GM12878 (cell line): ENCODE measurements around the gene LRRC75A. TPM values are rescaled to one million over a fixed set of nuclear protein-coding genes. Genes with fewer than 3 reads are reported as not detected.

Experiments
- ATAC-seq: fragments of 200-7000 bp; cut with Tn5 transposase; 3 replicates; pipeline ENCODE4 v1.9.1; 2020; ENCODE audit warnings: mild to moderate bottlenecking, moderate library complexity
- BruUV-seq: library from RNA; stranded (reverse); fragments of 400-500 nt; replicated peaks from 2 replicates; lab custom pipeline; 2021; lab: Mats Ljungman, UMichigan
- CTCF ChIA-PET: fragments of 300-600 bp; sonication (Branson Sonifier 250); formaldehyde crosslinking; extraction: SDS; loops from one replicate; lab custom pipeline; 2021; ENCODE audit warnings: inconsistent platforms; lab: Yijun Ruan, JAX
- POLR2A ChIA-PET: fragments of 350-600 bp; formaldehyde crosslinking; extraction: SDS; loops from one replicate; lab custom pipeline; 2021; ENCODE audit warnings: inconsistent platforms; lab: Charles Lee
- RAD21 ChIA-PET: fragments of 300-600 bp; sonication (Branson Sonifier 250); formaldehyde crosslinking; loops from one replicate; lab custom pipeline; 2023; ENCODE audit warnings: antibody characterized with exemption; ENCODE audit not compliant: unreplicated experiment; lab: Charles Lee
- SMC1A ChIA-PET: fragments of 300-600 bp; sonication (Branson Sonifier 250); formaldehyde crosslinking; loops from one replicate; lab custom pipeline; 2023; ENCODE audit not compliant: unreplicated experiment, uncharacterized antibody; lab: Charles Lee
- DNase-seq: peaks from one replicate; pipeline ENCODE4 v3.0.0-alpha.2; 2011; ENCODE audit warnings: low read depth, low spot score
- FAIRE-seq: peaks from 3 replicates; lab custom pipeline; 2011; peaks lifted over from hg19 to GRCh38; lab: Jason Lieb, UNC
- H2AFZ ChIP-seq: 2 replicates; pipeline ENCODE4 v1.6.0; 2011; ENCODE audit warnings: low read depth, low read length, control low read depth; ENCODE audit not compliant: control insufficient read depth
- H3K27ac ChIP-seq: 2 replicates; pipeline ENCODE4 v1.5.1; 2011; ENCODE audit warnings: control low read depth; ENCODE audit not compliant: control insufficient read depth, insufficient read depth
- H3K27me3 ChIP-seq, 2 experiments: replicated peaks in 1 of 2; 2 replicates each; pipeline versions ENCODE4 v1.6.0 to v1.6.1; 2011; ENCODE audit warnings: low read length in 1 of 2; ENCODE audit not compliant: control insufficient read depth in 2 of 2, insufficient read depth in 2 of 2
- H3K36me3 ChIP-seq, 2 experiments: 2 replicates each; pipeline ENCODE4 v1.5.1; 2011; ENCODE audit warnings: low read length in 1 of 2; ENCODE audit not compliant: control insufficient read depth in 2 of 2, insufficient read depth in 2 of 2
- H3K4me1 ChIP-seq: 2 replicates; pipeline ENCODE4 v1.6.1; 2011; ENCODE audit warnings: mild to moderate bottlenecking, low read length, moderate library complexity, mixed read lengths; ENCODE audit not compliant: control insufficient read depth, insufficient read depth
- H3K4me2 ChIP-seq: 2 replicates; pipeline ENCODE4 v1.6.0; 2011; ENCODE audit warnings: control low read depth; ENCODE audit not compliant: control insufficient read depth, insufficient read depth
- H3K4me3 ChIP-seq: fragments of 200-600 bp; sonication (generic); 2 replicates; pipeline ENCODE4 v1.5.1; 2016
- H3K79me2 ChIP-seq: 2 replicates; pipeline ENCODE4 v1.6.0; 2011; ENCODE audit warnings: low read length; ENCODE audit not compliant: control insufficient read depth, insufficient read depth
- H3K9ac ChIP-seq: 2 replicates; pipeline ENCODE4 v1.8.0; 2011; ENCODE audit warnings: low read length, control low read depth, mixed read lengths; ENCODE audit not compliant: control insufficient read depth, insufficient read depth
- H3K9me3 ChIP-seq: replicated peaks from 3 replicates; pipeline ENCODE4 v1.5.1; 2011; ENCODE audit warnings: mild to moderate bottlenecking, low read length; ENCODE audit not compliant: control insufficient read depth, insufficient read depth
- H4K20me1 ChIP-seq: 2 replicates; pipeline ENCODE4 v1.6.0; 2011; ENCODE audit not compliant: control insufficient read depth, insufficient read depth
- BHLHE40 ChIP-seq, 2 experiments: fragments of 450-650 bp in 1 of 2; IDR thresholded peaks; 2 replicates each; pipeline ENCODE4 v1.6.1; 2011 to 2017; ENCODE audit warnings: low read depth in 2 of 2, borderline replicate concordance in 1 of 2, improper control_type of control experiment in 1 of 2, low read length in 1 of 2, mild to moderate bottlenecking in 1 of 2
- KLF5 ChIP-seq: fragments of 450-650 bp; IDR thresholded peaks from 2 replicates; pipeline ENCODE4 v1.6.1; 2014; ENCODE audit warnings: mild to moderate bottlenecking; ENCODE audit not compliant: partially characterized antibody
- MEF2A ChIP-seq: IDR thresholded peaks from 2 replicates; pipeline ENCODE4 v1.6.1; 2011; ENCODE audit warnings: low read depth, mild to moderate bottlenecking, low read length, moderate library complexity; ENCODE audit not compliant: insufficient read depth
- NFXL1 ChIP-seq: fragments of 450-650 bp; IDR thresholded peaks from 2 replicates; pipeline ENCODE4 v1.6.1; 2017; ENCODE audit warnings: antibody characterized with exemption, mild to moderate bottlenecking, borderline replicate concordance
- NRF1 ChIP-seq: conservative IDR thresholded peaks from 2 replicates; pipeline ENCODE4 v1.6.1; 2011; ENCODE audit warnings: mild to moderate bottlenecking, low read depth, low read length, improper control_type of control experiment
- RAD21 ChIP-seq: IDR thresholded peaks from 2 replicates; pipeline ENCODE4 v1.6.1; 2011; ENCODE audit warnings: mild to moderate bottlenecking, low read depth, low read length, moderate library complexity; ENCODE audit not compliant: insufficient read depth
- RUNX3 ChIP-seq: IDR thresholded peaks from 2 replicates; pipeline ENCODE4 v1.6.1; 2012; ENCODE audit warnings: low read length, inconsistent platforms
- SMAD5 ChIP-seq: IDR thresholded peaks from 2 replicates; pipeline ENCODE4 v1.6.1; 2016; ENCODE audit warnings: antibody characterized with exemption, low read depth
- SMC3 ChIP-seq: IDR thresholded peaks from 2 replicates; pipeline ENCODE4 v1.6.1; 2011; ENCODE audit warnings: low read length, improper control_type of control experiment, borderline replicate concordance
- TARDBP ChIP-seq: IDR thresholded peaks from 2 replicates; pipeline ENCODE4 v1.6.1; 2016; ENCODE audit warnings: borderline replicate concordance
- TCF7 ChIP-seq: IDR thresholded peaks from 2 replicates; pipeline ENCODE4 v1.6.1; 2014; ENCODE audit warnings: antibody characterized with exemption, borderline replicate concordance
- YY1 ChIP-seq: IDR thresholded peaks from 2 replicates; pipeline ENCODE4 v1.6.1; 2011; ENCODE audit warnings: low read depth, mild to moderate bottlenecking, low read length
- WGBS: methylation state at CpG from one replicate; pipeline ENCODE4 v1.1.6; 2016; ENCODE audit warnings: low lambda C conversion rate; ENCODE audit not compliant: insufficient replicate concordance, insufficient coverage; ENCODE audit errors: missing lambda C conversion rate; 5-methylcytosine and 5-hydroxymethylcytosine counted together
- in situ Hi-C: fragments of 300-500 bp; cut with MboI; formaldehyde crosslinking; loops from 9 replicates; pipeline ENCODE4 v1.14.3; 2018; ENCODE audit warnings: mixed read lengths
- intact Hi-C: fragments of 100-400 bp; cut with micrococcal nuclease; formaldehyde crosslinking; loops from one replicate; pipeline ENCODE4 v1.14.2; 2022; ENCODE audit not compliant: unreplicated experiment
- polyA plus RNA-seq, 11 experiments: library from polyadenylated mRNA; depleted of rRNA in 4 of 11; unstranded in 6 of 11; stranded (reverse) in 5 of 11; fragments of >200 nt; fragmentation: Nextera tagmentation in 4 of 11; fragmentation: Illumina TruSeq in 1 of 11; extraction: Ambion mirVana in 4 of 11; extraction: Trizol in 1 of 11; gene quantifications; 1 replicate in 1 of 11; 2 replicates in 10 of 11; pipeline versions ENCODE4 v1.2.1 to v1.2.3, GENCODE V29; 2011 to 2016; ENCODE audit warnings: inconsistent platforms in 2 of 11, missing spikeins in 2 of 11, low read depth in 1 of 11
- total RNA-seq, 4 experiments: library from RNA; depleted of rRNA in 3 of 4; stranded (reverse); fragments of >200 nt in 3 of 4; fragmentation: Illumina TruSeq in 1 of 4; extraction: Trizol in 1 of 4; gene quantifications; 2 replicates each; pipeline versions ENCODE4 v1.2.1 to v1.2.3, GENCODE V29; 2013 to 2021
- TF ChIP-seq, protein P1 (sequence below), 3 experiments: IDR thresholded peaks in 2 of 3; conservative IDR thresholded peaks in 1 of 3; 2 replicates each; pipeline ENCODE4 v1.5.1; 2011; ENCODE audit warnings: low read depth in 3 of 3, low read length in 3 of 3, mild to moderate bottlenecking in 3 of 3, control low read depth in 2 of 3, moderate library complexity in 2 of 3, inconsistent platforms in 1 of 3, mixed read lengths in 1 of 3; ENCODE audit not compliant: control insufficient read depth in 2 of 3, insufficient read depth in 1 of 3; ENCODE audit errors: extremely low read depth in 1 of 3

The LRRC75A gene
- total and polyA plus RNA-seq, 10 of the 15 experiments (the other 5 are each of a cell fraction or from before 2014, with no cell fraction given) = 0.01 to 1.3 (median 0.09) TPM; not detected in 2

DNA sequence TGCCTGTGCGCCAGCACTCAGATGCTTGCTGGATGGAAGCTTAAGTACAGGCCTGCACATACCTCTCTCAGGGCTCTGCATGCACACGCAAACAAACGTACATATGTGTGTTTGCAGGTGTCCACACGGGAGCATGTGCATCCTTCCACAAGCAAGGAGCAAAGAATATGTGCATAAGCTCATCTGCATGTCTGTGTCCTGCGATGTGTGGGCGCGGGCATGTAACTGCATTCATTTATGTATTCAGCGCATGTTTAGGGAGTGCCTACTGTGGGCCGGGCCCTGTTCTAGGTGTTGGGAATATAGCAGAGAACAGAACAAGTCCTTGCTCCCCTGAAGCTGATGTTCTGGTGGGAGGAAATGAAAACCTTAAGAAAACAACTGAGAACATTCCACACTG is 62.9 kb downstream of the LRRC75A start:
- in situ Hi-C loops = no loop called here
- 98% methylated on average over 9 of the region's 9 CpGs for WGBS
- ChIA-PET SMC1A (interaction anchor here (2.1 kb wide), 1 partner anchor 9 kb away, joined by 12 read pairs; no protein-coding TSS in a partner anchor), RAD21 (no interaction called here), CTCF (interaction anchor here (0.8 to 4.7 kb wide), 5 partner anchors 12 to 147 kb away, joined by 3 to 54 read pairs (median 4); partner anchors contain the start of gene TRPV2), POLR2A (interaction anchor here (1.1 to 1.6 kb wide), 2 partner anchors 10 to 152 kb away, joined by 4 to 5 read pairs; no protein-coding TSS in a partner anchor)
- H3K27me3 ChIP-seq = no peaks in the 10 kb centered on the region
- no peak for FAIRE-seq
- H3K27ac ChIP-seq = no peak overlapping the region
- no peaks in the 10 kb centered on the region for H3K9me3 ChIP-seq
- DNase-seq = no peak
- H3K36me3 ChIP-seq = peaks cover 23 to 27% of the 10 kb centered on the region in 2 experiments
- TF ChIP-seq TARDBP = no peak
- no peak for TF ChIP-seq KLF5
- TF ChIP-seq RUNX3 = no peak
- TF ChIP-seq NFXL1 = no peak
- no peak for TF ChIP-seq YY1
- H4K20me1 ChIP-seq = no peaks in the 10 kb centered on the region
- H3K9ac ChIP-seq = no peak overlapping the region
- no peak overlapping the region for H3K4me2 ChIP-seq
- no peak overlapping the region for H2AFZ ChIP-seq
- no peak for ATAC-seq
- no peaks in the 10 kb centered on the region; the same call in 1 of the 2 replicates for H3K79me2 ChIP-seq
- intact Hi-C loops = no loop called here
- H3K4me1 ChIP-seq = no peaks in the 10 kb centered on the region
- no peak overlapping the region for H3K4me3 ChIP-seq
- TSS peak; percentile 20 for BruUV-seq

DNA sequence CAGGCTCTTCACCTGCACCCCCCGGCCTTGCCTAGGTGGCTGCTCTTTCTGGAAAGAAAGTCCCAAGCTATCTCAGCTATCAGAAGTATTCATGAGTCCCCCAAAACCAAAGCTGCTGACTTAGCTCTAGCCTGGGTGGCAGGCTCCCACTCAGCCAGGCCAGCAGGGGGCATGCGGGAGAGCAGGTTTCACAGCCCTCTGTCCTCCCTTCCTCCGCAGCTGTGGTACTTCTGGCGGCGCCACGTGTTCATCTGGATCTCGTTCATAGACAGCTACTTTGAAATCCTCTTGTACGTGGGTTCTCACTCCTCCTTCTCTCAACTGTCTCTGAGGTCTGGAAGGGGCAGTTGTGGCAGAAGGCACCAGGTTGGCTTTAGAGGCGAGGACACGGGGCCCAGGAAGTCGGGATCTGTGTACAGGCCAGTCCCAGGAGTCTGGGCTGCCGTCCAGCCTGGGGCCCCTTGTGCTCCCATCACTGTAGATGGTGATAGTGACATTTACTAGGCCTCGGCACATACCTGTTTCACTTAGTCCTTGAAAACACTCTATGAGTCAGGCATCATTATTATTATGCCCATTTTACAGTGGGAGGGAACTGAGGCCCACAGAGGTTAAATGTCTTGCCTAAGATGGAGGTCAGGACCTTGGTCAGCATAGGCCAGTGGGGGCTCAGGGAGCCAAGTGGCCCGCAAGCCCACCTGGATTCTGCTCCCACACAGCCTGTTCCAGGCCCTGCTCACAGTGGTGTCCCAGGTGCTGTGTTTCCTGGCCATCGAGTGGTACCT is 63.7 kb downstream of the LRRC75A start:
- no peak overlapping the region for H3K4me2 ChIP-seq
- ChIA-PET CTCF (interaction anchor here (0.8 to 4.7 kb wide), 14 partner anchors 8 to 146 kb away, joined by 3 to 54 read pairs (median 4); partner anchors contain the start of gene TRPV2), SMC1A (interaction anchor here (0.6 to 2.5 kb wide), 9 partner anchors 9 to 65 kb away, joined by 3 to 12 read pairs (median 4); partner anchors contain the start of gene TRPV2), POLR2A (interaction anchor here (0.5 to 1.8 kb wide), 4 partner anchors 10 to 69 kb away, joined by 3 to 6 read pairs (median 4); no protein-coding TSS in a partner anchor), RAD21 (interaction anchor here (0.9 to 1.3 kb wide), 5 partner anchors 9 to 93 kb away, joined by 3 to 7 read pairs (median 4); no protein-coding TSS in a partner anchor)
- FAIRE-seq (no peak), ATAC-seq (peak; percentile 93), DNase-seq (no peak)
- no peaks in the 10 kb centered on the region for H3K27me3 ChIP-seq
- in situ Hi-C loops (no loop called here), intact Hi-C loops (no loop called here)
- H3K4me1 ChIP-seq = no peaks in the 10 kb centered on the region
- no TSS peak for BruUV-seq
- H3K4me3 ChIP-seq = no peak overlapping the region
- H3K27ac ChIP-seq = no peak overlapping the region
- no peak overlapping the region for H2AFZ ChIP-seq
- H3K36me3 ChIP-seq = peaks cover 22 to 27% of the 10 kb centered on the region in 2 experiments
- 78% methylated on average over 15 of the region's 15 CpGs for WGBS
- no peaks in the 10 kb centered on the region for H3K9me3 ChIP-seq
- no peaks in the 10 kb centered on the region for H4K20me1 ChIP-seq
- H3K9ac ChIP-seq = no peak overlapping the region
- no peaks in the 10 kb centered on the region; the same call in 1 of the 2 replicates for H3K79me2 ChIP-seq
- TF ChIP-seq, protein P1, sequence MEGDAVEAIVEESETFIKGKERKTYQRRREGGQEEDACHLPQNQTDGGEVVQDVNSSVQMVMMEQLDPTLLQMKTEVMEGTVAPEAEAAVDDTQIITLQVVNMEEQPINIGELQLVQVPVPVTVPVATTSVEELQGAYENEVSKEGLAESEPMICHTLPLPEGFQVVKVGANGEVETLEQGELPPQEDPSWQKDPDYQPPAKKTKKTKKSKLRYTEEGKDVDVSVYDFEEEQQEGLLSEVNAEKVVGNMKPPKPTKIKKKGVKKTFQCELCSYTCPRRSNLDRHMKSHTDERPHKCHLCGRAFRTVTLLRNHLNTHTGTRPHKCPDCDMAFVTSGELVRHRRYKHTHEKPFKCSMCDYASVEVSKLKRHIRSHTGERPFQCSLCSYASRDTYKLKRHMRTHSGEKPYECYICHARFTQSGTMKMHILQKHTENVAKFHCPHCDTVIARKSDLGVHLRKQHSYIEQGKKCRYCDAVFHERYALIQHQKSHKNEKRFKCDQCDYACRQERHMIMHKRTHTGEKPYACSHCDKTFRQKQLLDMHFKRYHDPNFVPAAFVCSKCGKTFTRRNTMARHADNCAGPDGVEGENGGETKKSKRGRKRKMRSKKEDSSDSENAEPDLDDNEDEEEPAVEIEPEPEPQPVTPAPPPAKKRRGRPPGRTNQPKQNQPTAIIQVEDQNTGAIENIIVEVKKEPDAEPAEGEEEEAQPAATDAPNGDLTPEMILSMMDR (IDR thresholded peaks at IDR 0.05 in 2 of 3, conservative IDR thresholded peaks at IDR 0.05 in 1 of 3; ENCODE audit: control insufficient read depth in 2 of 3, extremely low read depth in 1 of 3, insufficient read depth in 1 of 3, low read depth in 3 of 3, low read length in 3 of 3) = peak; percentile 58 to 76 (median 75)
- TF ChIP-seq SMAD5 (no peak), TCF7 (no peak), MEF2A (no peak), BHLHE40 (IDR thresholded peaks at IDR 0.05; ENCODE audit: borderline replicate concordance in 1 of 2, low read depth in 2 of 2, low read length in 1 of 2) (0 out of 4 replicates have a peak, but pooled peaks of 1 of the 2 experiments have one; percentile 12), RAD21 (peak; percentile 44), SMC3 (peak; percentile 51; the same call in 1 of the 2 replicates), NRF1 (no peak)
